Stimulated activated CD4-positive, alpha-beta T cell treated with anti-CD3 and anti-CD28 coated beads, Interleukin-15, amount 100 ng/mL, for 48 hours (primary cell): ENCODE results near the gene NNAT.

Experiments
- DNase-seq, 2 donors: peaks; one replicate each; pipeline ENCODE4 v3.0.0-alpha.2; 2020; ENCODE audit warnings: low read depth in 2 of 2

NNAT gene

GRCh38 chr20:37566590-37567330, 45.7 kb downstream of the NNAT start:
- no peak for DNase-seq

DNA sequence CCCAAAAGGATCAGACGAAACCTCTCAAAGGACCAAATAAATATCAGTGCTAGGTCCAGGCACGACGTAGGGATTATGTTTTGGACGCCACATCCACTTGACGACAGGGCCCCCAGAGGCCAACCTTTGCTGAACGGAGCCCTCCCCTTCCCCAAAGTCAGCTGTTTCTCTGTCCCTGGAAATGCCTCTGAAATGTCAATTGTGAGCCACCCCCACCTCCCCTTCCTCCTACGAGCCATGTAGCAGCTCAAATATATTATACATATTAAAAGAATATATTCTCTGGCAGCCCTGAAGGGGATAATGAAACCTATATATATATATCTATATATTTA, 46.2 kb downstream of the NNAT start:
- DNase-seq = no peak

DNA sequence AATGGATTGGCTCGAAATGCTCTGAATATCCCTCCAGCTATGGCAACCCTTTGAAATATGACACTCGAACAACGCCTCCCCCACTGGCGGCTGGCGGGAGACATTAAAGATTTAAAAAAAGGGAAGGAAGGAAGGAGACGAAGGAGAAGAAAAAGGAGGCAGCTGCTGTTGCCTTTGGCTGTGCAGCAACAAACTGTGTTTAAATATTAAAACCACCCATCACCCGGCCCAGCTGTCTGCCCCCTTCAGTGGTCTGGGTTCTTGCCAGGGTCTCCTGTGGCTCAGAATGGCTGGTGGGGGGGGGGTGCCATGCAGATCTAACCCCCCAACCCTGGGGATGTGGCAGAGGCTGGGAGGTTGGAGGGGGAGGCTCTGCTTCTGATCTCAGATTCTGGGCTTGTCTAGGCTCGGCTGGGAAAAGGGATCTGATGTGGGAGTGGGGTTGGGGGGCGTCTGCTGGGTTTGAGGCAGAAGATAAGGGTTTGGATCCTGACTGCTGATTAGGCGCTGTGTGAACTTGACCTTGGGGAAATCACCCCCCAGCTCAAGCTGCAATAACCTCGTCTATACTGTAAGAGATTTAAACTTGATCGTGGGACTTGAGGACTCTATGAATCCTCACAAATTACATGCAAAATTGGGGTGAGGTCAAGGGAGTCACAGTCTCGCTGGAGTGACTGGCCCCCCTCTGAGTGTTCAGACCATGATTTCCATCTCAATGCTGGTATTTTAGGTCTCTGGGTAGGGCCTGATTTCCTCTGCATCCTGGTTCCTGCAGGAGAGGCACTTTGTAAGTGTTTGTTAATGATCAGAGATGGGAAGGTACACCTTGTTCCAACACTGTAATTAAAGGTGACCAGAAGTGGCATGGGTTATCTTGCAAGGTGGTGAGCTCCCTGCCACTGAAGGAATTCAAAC, 46.9 kb downstream of the NNAT start:
- DNase-seq = no peak

DNA sequence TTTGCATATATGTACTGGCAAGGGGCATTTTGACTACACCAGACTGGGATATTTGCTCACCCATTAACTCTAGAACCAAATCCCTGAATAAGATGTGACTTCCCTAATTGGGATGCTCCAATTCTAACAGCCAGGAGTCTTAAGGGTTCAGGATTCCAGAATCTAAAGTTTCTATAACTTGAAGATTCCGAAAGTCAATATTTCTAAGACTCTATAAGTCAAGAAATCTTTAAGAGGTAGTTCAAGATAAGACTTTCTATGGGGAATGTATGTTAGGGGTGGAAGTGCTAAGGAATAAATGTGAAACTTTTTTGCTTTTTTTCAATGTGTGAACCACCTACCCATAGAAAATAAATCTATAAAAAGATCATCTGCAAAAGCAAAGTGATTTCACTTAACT, 49.4 kb downstream of the NNAT start:
- DNase-seq = no peak

- no peak for DNase-seq
Observed at GRCh38 chr20:37571033-37571432, 50.0 kb downstream of the NNAT start.
